CD4-positive, alpha-beta T cell treated with Interleukin-6 for 4 hours (primary cell): ENCODE results near the gene CACNA1A.
"Not testable (repeated sequence)": the region's sequence is repeated elsewhere in the genome, so short reads cannot be mapped to it uniquely, and the experiment has no call there.

Experiments
- DNase-seq: peaks from one replicate; pipeline ENCODE4 v3.0.0-alpha.2; 2020; ENCODE audit warnings: mixed read lengths

CACNA1A gene

DNA sequence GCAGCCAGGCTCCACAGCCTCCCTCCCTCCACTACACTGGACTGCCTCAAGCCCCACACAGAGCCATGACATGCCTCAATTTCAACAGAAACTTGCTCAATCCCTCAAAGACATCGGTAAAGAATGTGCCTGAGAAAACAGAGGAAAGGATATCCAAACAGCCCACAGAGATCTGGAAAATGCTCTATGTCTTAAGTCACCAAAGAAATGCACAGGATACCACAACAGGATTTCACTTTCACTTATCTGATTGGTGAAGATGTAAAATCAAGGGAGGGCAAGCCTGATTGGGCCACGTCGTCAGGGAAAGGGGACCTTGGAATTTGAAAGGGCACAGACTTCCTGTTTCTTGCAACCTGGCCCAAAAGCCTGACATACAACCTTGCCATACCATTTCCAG lies 14.2 kb downstream of the CACNA1A start:
- DNase-seq: no peak

GRCh38 chr19:13487985-13488384 lies 18.3 kb downstream of the CACNA1A start:
- no peak for DNase-seq

GRCh38 chr19:13484166-13484565 lies 22.1 kb downstream of the CACNA1A start:
- no peak for DNase-seq

GRCh38 chr19:13483215-13483614 lies 23.1 kb downstream of the CACNA1A start:
- no peak for DNase-seq

- DNase-seq: no peak
Observed at GRCh38 chr19:13478576-13478975, 27.7 kb downstream of the CACNA1A start.

- DNase-seq: no peak
Observed at GRCh38 chr19:13476071-13476470, 30.2 kb downstream of the CACNA1A start.

- no peak for DNase-seq
Observed at GRCh38 chr19:13475044-13475443, 31.2 kb downstream of the CACNA1A start.

GRCh38 chr19:13466697-13467096 lies 39.6 kb downstream of the CACNA1A start:
- no peak for DNase-seq

GRCh38 chr19:13463296-13463695 lies 43.0 kb downstream of the CACNA1A start:
- no peak for DNase-seq

DNA sequence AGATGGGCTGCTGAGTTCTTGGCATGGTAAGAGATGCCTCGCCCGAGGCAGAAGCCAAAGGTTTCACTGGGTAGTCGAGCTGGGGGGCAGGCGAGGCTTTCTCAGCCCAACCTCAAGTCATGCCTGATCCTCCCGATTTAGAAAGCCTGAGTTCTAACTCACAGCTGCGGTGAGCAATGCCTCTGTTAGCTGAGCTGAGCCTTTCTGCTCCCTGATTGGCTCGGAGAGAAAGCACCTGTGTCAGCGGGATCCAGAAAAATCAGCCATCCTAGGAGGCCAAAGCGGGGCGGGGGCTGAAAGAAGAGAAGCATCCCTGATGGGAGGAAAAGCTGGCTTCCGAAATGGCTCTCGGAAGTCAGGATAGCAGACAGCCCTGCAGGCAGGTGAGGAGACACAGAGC lies 44.7 kb downstream of the CACNA1A start:
- no peak for DNase-seq

DNA sequence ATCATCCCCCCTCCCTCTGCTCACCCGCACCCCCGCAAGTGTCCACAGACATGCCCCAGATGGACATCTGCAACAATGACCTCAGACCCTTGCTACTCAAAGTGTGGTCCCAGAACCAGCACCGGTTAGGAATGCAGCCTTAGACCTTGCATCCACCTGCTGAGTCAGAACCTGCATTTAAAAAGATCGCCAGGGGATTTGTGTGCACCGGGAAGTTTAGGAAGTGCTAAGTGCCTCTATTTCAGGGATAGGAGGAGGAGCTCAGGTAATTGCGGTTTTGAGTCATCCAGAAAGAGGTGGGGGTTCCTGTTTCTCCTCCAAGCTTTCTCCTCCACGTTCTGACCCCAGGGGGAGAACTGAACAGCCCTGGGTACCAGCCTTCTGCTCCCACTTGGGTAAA lies 46.2 kb downstream of the CACNA1A start:
- no peak for DNase-seq

DNA sequence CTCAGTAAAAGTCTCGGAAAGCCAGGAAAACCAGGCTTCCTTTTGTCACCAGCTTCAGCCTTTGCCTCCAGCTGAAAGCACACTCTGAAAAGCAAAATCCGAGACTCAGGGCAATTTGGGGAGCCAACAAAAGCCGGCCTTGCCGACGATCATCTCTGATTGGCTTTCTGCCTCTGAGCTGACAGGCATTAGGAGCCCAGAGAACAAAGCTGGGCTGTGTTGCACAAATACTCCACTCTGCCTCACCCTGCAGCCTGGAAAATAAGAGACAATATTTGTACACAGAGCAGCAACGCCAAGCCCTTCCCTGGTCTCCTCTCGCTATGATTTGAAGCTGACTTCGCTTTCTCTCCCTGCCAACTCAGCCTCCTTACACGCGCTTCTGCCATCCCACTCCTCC lies 46.9 kb downstream of the CACNA1A start:
- DNase-seq: no peak

DNA sequence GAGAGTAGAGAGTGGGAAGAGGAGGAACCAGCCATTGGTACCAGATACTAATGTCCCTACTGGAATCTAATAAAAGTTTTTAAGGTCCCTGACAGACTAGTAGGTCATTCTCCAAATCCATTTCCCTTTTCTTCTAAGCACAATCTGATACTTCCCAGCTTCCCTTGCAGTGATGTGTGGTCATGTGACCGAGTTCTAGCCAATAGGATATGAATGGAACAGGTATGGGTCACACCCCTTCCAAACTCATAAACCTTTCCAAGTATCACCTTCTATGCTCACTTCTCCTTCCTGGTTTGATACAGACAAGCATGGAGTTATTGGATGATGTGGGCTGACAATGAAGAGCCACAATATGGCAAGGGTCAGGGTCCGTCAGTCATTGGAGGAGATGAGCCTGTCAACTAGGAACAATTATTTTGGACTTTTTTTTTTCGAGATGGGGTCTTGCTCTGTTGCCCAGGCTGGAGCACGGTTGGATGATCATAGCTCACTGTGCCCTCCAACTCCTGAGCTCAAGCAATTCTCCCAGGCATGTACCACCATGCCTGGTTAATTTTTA lies 54.8 kb downstream of the CACNA1A start:
- DNase-seq: no peak

DNA sequence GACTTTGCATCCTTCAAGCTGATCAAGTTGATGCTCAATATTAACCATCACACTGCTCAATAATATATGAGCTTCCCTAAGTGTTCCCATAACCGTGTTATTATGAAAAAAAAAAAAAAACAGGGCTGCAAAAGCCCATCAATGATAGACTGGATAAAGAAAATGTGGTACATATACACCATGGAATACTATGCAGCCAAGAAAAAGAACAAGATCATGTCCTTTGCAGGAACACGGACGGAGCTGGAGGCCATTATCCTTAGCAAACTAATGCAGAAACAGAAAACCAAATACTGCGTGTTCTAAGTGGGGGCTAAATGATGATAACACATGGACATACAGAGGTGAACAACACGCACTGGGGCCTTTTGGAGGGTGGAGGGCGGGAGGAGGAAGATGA lies 58.3 kb downstream of the CACNA1A start:
- DNase-seq: no peak

- peak; percentile 46 for DNase-seq
Observed at GRCh38 chr19:13441810-13442512, 64.3 kb downstream of the CACNA1A start.

- DNase-seq: no peak
Observed at GRCh38 chr19:13437919-13438618, 68.2 kb downstream of the CACNA1A start.

GRCh38 chr19:13436352-13436751 lies 69.9 kb downstream of the CACNA1A start:
- DNase-seq: no peak

DNA sequence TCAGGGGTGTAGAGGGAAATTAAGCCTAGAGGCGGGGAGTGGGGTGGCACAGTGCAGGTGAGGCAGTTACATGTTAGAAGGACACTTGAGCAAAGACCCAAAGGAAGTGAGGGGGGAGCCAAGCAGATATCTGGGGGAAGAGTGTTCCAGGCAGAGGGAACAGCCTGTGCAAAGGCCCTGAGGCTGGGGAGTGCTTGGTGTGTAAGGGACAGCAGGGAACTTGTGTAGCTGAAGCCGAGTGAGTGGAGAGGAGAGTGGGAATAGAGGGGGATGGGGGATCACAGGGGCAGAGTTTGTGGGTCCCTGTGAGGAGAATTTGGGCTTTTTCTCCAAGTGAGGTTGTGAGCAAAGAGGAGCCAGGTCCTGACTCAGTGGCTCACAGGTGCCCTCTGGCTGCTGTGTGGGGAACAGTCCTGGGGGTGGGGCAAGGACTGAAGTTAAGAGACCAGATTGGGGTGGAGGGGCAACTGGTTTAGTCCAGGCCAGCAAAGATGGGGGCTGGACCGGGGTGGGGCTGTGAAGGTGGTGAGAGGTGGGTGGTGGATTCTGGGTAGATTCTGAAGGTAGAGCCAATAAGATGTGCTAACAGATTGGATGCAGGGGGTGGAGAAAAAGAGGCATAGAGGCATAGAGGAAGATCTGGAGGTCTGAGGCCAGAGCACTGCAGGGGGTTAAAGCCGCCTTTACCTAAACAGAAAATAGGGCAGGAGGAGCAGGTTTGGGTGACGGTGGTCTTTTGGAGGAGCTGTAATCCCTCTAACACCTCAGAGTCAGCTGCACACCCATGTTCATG lies 75.3 kb downstream of the CACNA1A start:
- peak; percentile 52 for DNase-seq

GRCh38 chr19:13429563-13429962 lies 76.7 kb downstream of the CACNA1A start:
- DNase-seq: no peak

- DNase-seq: peak; percentile 11
Observed at GRCh38 chr19:13428352-13428751, 77.9 kb downstream of the CACNA1A start.

DNA sequence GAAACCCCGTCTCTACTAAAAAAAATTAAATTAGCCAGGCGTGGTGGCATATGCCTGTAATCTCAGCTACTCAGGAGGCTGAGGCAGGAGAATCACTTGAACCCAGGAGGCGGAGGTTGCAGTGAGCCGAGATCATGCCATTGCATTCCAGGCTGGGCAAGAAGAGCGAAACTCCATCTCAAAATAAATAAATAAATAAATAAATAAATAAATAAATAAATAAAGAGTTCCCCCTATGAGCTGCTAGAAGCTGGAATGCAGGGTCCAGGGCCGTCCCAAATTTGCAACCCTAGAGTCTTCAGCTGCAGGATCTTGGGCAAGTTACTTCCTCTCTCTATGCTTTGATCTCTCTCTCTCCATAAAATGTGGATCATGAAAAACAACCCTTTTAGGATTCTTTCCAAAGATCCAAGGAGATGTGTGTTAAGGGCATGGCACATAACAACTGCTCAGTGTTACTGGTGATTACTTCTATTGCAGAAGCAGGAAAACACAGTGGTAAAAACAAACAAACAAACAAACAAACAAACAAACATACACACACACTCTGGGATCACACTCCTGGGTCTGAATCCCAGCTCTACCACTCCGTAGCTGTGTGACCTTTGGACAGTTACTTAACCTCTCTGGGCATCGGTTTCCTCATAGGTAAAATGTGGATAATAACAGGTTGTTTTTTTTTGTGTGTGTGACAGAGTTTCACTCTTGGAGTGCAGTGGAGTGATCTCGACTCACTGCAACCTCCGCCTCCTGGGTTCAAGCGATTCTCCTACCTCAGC lies 78.8 kb downstream of the CACNA1A start:
- DNase-seq: no peak

DNA sequence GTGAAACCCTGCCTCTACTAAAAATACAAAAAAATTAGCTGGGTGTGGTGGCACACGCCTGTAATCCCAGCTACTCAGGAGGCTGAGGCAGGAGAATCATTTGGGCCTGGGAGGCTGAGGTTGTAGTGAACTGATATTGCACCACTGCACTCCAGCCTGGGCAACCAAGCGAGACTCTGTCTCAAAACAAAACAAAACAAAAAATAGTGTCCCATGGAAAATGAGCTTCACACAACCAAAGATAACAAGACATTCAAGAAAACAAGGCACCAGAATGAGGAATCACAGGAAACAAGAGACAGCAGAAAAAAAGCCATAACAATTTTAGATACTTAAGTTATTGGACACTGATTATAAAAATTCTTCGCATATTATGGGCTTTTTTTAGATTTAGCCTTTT lies 80.4 kb downstream of the CACNA1A start:
- DNase-seq: not testable (repeated sequence)

DNA sequence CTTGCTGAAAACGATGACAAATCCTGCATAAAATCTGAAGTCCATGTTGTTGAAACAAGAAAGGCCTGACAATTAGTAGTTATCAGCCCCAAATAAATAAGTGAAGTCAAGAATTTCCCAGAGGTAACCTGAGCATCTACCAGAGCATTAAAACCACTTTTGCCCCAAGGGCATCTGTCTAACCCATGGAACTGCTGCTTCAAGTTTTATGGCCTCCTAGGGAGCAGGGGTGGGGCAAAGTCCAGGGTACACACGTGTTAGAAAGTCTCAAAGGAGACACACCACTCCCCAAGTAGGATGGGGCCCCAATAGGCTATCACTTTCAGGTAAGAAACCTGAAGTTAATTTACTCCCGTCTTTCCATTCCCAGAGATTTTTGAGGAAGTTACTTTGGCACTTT lies 81.1 kb downstream of the CACNA1A start:
- DNase-seq: no peak
